Activated CD4-positive, alpha-beta T cell treated with anti-CD3 and anti-CD28 coated beads, Interleukin-2, amount 10 ng/mL, durations not matched to agents 24 days and 14 days (primary cell): ENCODE measurements around the gene MRPL41. TPM values are rescaled to one million over a fixed set of nuclear protein-coding genes. Genes with fewer than 3 reads are reported as not detected.
A peak's percentile ranks its signal among the peaks of the same experiment; 100 is the strongest.
"Not testable (repeated sequence)": the region's sequence is repeated elsewhere in the genome, so short reads cannot be mapped to it uniquely, and the experiment has no call there.

Source experiments
- DNase-seq: peaks from one replicate; pipeline ENCODE4 v3.0.0; 2022
- H3K27ac Mint-ChIP-seq: one replicate; pipeline ENCODE4 v1.8.0; 2022; ENCODE audit warnings: mild to moderate bottlenecking, mixed read lengths
- H3K27me3 Mint-ChIP-seq: one replicate; pipeline ENCODE4 v1.8.0; 2022; ENCODE audit warnings: mixed read lengths
- H3K36me3 Mint-ChIP-seq: one replicate; pipeline ENCODE4 v1.8.0; 2022; ENCODE audit warnings: low read depth, mild to moderate bottlenecking, mixed read lengths
- H3K4me1 Mint-ChIP-seq: one replicate; pipeline ENCODE4 v1.8.0; 2021; ENCODE audit warnings: mixed read lengths
- H3K4me3 Mint-ChIP-seq: one replicate; pipeline ENCODE4 v1.8.0; 2022; ENCODE audit warnings: mild to moderate bottlenecking, moderate library complexity, mixed read lengths
- H3K9me3 Mint-ChIP-seq: one replicate; pipeline ENCODE4 v1.8.0; 2021; ENCODE audit warnings: mixed read lengths
- intact Hi-C: fragments of 100-400 bp; cut with micrococcal nuclease; formaldehyde crosslinking; loops from one replicate; pipeline ENCODE4 v1.15.1; 2023
- total RNA-seq: library from RNA; stranded (reverse); gene quantifications from 2 replicates; pipeline ENCODE4 v1.2.3, GENCODE V29; 2022

MRPL41 gene
- total RNA-seq, 1 donor from 2014 or later = 52.8 TPM

GRCh38 chr9:137534256-137535119 lies 17.2 kb upstream of the MRPL41 start:
- Mint-ChIP-seq H3K36me3 (peaks cover 16% of the 10 kb centered on the region), H3K4me1 (peaks cover 28% of the 10 kb centered on the region), H3K27me3 (no peaks in the 10 kb centered on the region), H3K27ac (peak overlapping the region; percentile 70), H3K4me3 (no peak overlapping the region), H3K9me3 (peaks cover 8% of the 10 kb centered on the region)
- DNase-seq = peak; percentile 76
- intact Hi-C loops = loop anchor here (2.0 kb wide), 1 partner anchor 16 kb away; the partner anchor contains the start of genes MRPL41 and PNPLA7

GRCh38 chr9:137535120-137535428 lies 16.6 kb upstream of the MRPL41 start:
- intact Hi-C loops = loop anchor here (2.0 kb wide), 1 partner anchor 16 kb away; the partner anchor contains the start of genes MRPL41 and PNPLA7
- DNase-seq = no peak
- Mint-ChIP-seq H3K9me3 (peaks cover 8% of the 10 kb centered on the region), H3K4me3 (peak overlapping the region; percentile 8), H3K27ac (peak overlapping the region; percentile 70), H3K4me1 (peaks cover 28% of the 10 kb centered on the region), H3K36me3 (peaks cover 16% of the 10 kb centered on the region), H3K27me3 (no peaks in the 10 kb centered on the region)

GRCh38 chr9:137536594-137537131 lies 15.0 kb upstream of the MRPL41 start:
- Mint-ChIP-seq H3K4me1 (peaks cover 23% of the 10 kb centered on the region), H3K4me3 (peak overlapping the region; percentile 18), H3K27ac (peak overlapping the region; percentile 73), H3K36me3 (peaks cover 16% of the 10 kb centered on the region)
- H3K27me3 Mint-ChIP-seq, DNase-seq, H3K9me3 Mint-ChIP-seq, intact Hi-C loops: not testable (repeated sequence)

- peaks cover 8% of the 10 kb centered on the region for H3K9me3 Mint-ChIP-seq
- intact Hi-C loops = no loop called here
- H3K27me3 Mint-ChIP-seq = no peaks in the 10 kb centered on the region
- peaks cover 23% of the 10 kb centered on the region for H3K4me1 Mint-ChIP-seq
- DNase-seq = no peak
- no peak overlapping the region for H3K27ac Mint-ChIP-seq
- H3K4me3 Mint-ChIP-seq = no peak overlapping the region
- H3K36me3 Mint-ChIP-seq = peaks cover 16% of the 10 kb centered on the region
Measured at GRCh38 chr9:137538058-137538457, 13.6 kb upstream of the MRPL41 start.

- H3K27me3 Mint-ChIP-seq = no peaks in the 10 kb centered on the region
- DNase-seq = no peak
- no peak overlapping the region for H3K27ac Mint-ChIP-seq
- H3K36me3 Mint-ChIP-seq = peaks cover 14% of the 10 kb centered on the region
- H3K4me3 Mint-ChIP-seq = no peak overlapping the region
- intact Hi-C loops = no loop called here
- peaks cover 21% of the 10 kb centered on the region for H3K4me1 Mint-ChIP-seq
- peaks cover 8% of the 10 kb centered on the region for H3K9me3 Mint-ChIP-seq
Measured at GRCh38 chr9:137540536-137540935, 11.1 kb upstream of the MRPL41 start.

GRCh38 chr9:137542486-137542885 lies 9.2 kb upstream of the MRPL41 start:
- Mint-ChIP-seq H3K27me3 (no peaks in the 10 kb centered on the region), H3K27ac (no peak overlapping the region), H3K36me3 (peaks cover 3% of the 10 kb centered on the region), H3K9me3 (no peaks in the 10 kb centered on the region), H3K4me1 (peaks cover 14% of the 10 kb centered on the region), H3K4me3 (no peak overlapping the region)
- intact Hi-C loops = no loop called here
- no peak for DNase-seq

GRCh38 chr9:137543237-137543963 lies 8.3 kb upstream of the MRPL41 start:
- Mint-ChIP-seq H3K9me3 (no peaks in the 10 kb centered on the region), H3K27ac (no peak overlapping the region), H3K4me3 (no peak overlapping the region), H3K36me3 (no peaks in the 10 kb centered on the region), H3K27me3 (no peaks in the 10 kb centered on the region), H3K4me1 (peaks cover 12% of the 10 kb centered on the region)
- DNase-seq = no peak
- intact Hi-C loops = no loop called here

- Mint-ChIP-seq H3K27ac (no peak overlapping the region), H3K4me3 (no peak overlapping the region), H3K36me3 (no peaks in the 10 kb centered on the region), H3K4me1 (peaks cover 14% of the 10 kb centered on the region), H3K27me3 (no peaks in the 10 kb centered on the region), H3K9me3 (no peaks in the 10 kb centered on the region)
- no peak for DNase-seq
- intact Hi-C loops = no loop called here
Measured at GRCh38 chr9:137544176-137544760, 7.4 kb upstream of the MRPL41 start.

- Mint-ChIP-seq H3K27ac (no peak overlapping the region), H3K4me3 (no peak overlapping the region), H3K9me3 (no peaks in the 10 kb centered on the region), H3K27me3 (no peaks in the 10 kb centered on the region), H3K36me3 (no peaks in the 10 kb centered on the region), H3K4me1 (peaks cover 16% of the 10 kb centered on the region)
- DNase-seq = no peak
- intact Hi-C loops = no loop called here
Measured at GRCh38 chr9:137545123-137545522, 6.6 kb upstream of the MRPL41 start.

- Mint-ChIP-seq H3K4me3 (peak overlapping the region; percentile 28), H3K27me3 (no peaks in the 10 kb centered on the region), H3K4me1 (peaks cover 21% of the 10 kb centered on the region), H3K9me3 (no peaks in the 10 kb centered on the region), H3K36me3 (peaks cover 6% of the 10 kb centered on the region), H3K27ac (no peak overlapping the region)
- no peak for DNase-seq
- intact Hi-C loops = no loop called here
Measured at GRCh38 chr9:137547687-137548543, 3.8 kb upstream of the MRPL41 start.

- Mint-ChIP-seq H3K27ac (peak within 1 kb of the TSS; percentile 86), H3K27me3 (no peaks in the 10 kb centered on the region), H3K4me1 (peaks cover 17% of the 10 kb centered on the region), H3K9me3 (no peaks in the 10 kb centered on the region), H3K36me3 (peaks cover 16% of the 10 kb centered on the region), H3K4me3 (peak within 1 kb of the TSS; percentile 94)
- intact Hi-C loops = loop anchor here (2.0 to 5.0 kb wide), 5 partner anchors 15 to 758 kb away; partner anchors contain the start of genes DPH7, NSMF, TMEM141 and ZMYND19
- peak; percentile 91 for DNase-seq
Measured at GRCh38 chr9:137550231-137550621, 1.5 kb upstream of the MRPL41 start, which contains the start of gene PNPLA7. PNPLA7 (minus strand) TSS chr9:137550402; CDS start chr9:137550197, 205 bp downstream.

GRCh38 chr9:137550958-137551263 lies 768 bp upstream of the MRPL41 start:
- not testable (repeated sequence) for DNase-seq, H3K27me3 Mint-ChIP-seq, H3K9me3 Mint-ChIP-seq, H3K27ac Mint-ChIP-seq
- intact Hi-C loops = loop anchor here (1.0 to 5.0 kb wide), 6 partner anchors 16 to 759 kb away; partner anchors contain the start of genes ARRDC1, DPH7, NSMF and TMEM141
- Mint-ChIP-seq H3K4me3 (peak overlapping the region; percentile 86), H3K4me1 (peaks cover 17% of the 10 kb centered on the region), H3K36me3 (peaks cover 20% of the 10 kb centered on the region)
